SU-DHL-6 (cell line): ENCODE measurements around the gene AWAT1.

ENCODE experiments used
- H2AFZ ChIP-seq: fragments of 200-600 bp; sonication (generic); 2 replicates; pipeline ENCODE4 v1.6.1; 2014; ENCODE audit warnings: low read depth, mild to moderate bottlenecking, moderate library complexity, mixed read lengths, antibody characterized with exemption, low read length; ENCODE audit not compliant: severe bottlenecking
- H3F3A ChIP-seq: fragments of 200-600 bp; shearing (Covaris generic); 2 replicates; pipeline ENCODE4 v1.6.0; 2016; ENCODE audit warnings: antibody characterized with exemption, mild to moderate bottlenecking; ENCODE audit not compliant: insufficient read depth
- H3K27ac ChIP-seq: fragments of 200-600 bp; sonication (generic); 2 replicates; pipeline ENCODE4 v1.5.1; 2016; ENCODE audit warnings: low read depth, mild to moderate bottlenecking, low read length, moderate library complexity, mixed read lengths
- H3K27me3 ChIP-seq: fragments of 200-600 bp; sonication (generic), shearing (Covaris generic); 2 replicates; pipeline ENCODE4 v1.6.0; 2014; ENCODE audit warnings: mild to moderate bottlenecking, low read length
- H3K36me3 ChIP-seq: fragments of 200-600 bp; sonication (generic); 2 replicates; pipeline ENCODE4 v1.6.1; 2014; ENCODE audit warnings: mild to moderate bottlenecking, low read length, mixed read lengths
- H3K4me2 ChIP-seq: fragments of 300-600, 200-600 bp; shearing (Covaris generic), sonication (generic); 2 replicates; pipeline ENCODE4 v1.6.0; 2014; ENCODE audit warnings: low read length, low read depth, mild to moderate bottlenecking; ENCODE audit not compliant: poor library complexity, severe bottlenecking
- H3K4me3 ChIP-seq: fragments of 200-600 bp; sonication (generic); 2 replicates; pipeline ENCODE4 v1.5.1; 2014; ENCODE audit warnings: antibody characterized with exemption, low read length, mild to moderate bottlenecking, mixed read lengths; ENCODE audit not compliant: insufficient read depth, poor library complexity, severe bottlenecking
- H3K79me2 ChIP-seq: fragments of 200-600 bp; sonication (generic); 2 replicates; pipeline ENCODE4 v1.6.1; 2014; ENCODE audit warnings: mild to moderate bottlenecking, low read length, moderate library complexity; ENCODE audit not compliant: insufficient read depth
- H3K9ac ChIP-seq: fragments of 200-600 bp; sonication (generic); 2 replicates; pipeline ENCODE4 v1.7.0; 2014; ENCODE audit warnings: mild to moderate bottlenecking, low read length
- H3K9me2 ChIP-seq: fragments of 200-600 bp; sonication (generic); replicated peaks from 2 replicates; pipeline ENCODE4 v1.6.1; 2014; ENCODE audit warnings: low read length; ENCODE audit not compliant: insufficient read depth
- H3K9me3 ChIP-seq: fragments of 200-600 bp; sonication (generic); 2 replicates; pipeline ENCODE4 v1.6.1; 2014; ENCODE audit warnings: low read length, mixed read lengths; ENCODE audit not compliant: insufficient read depth
- H4K20me1 ChIP-seq: fragments of 200-600 bp; sonication (generic); 2 replicates; pipeline ENCODE4 v1.6.1; 2014; ENCODE audit warnings: low read depth, mild to moderate bottlenecking, antibody characterized with exemption, low read length, moderate library complexity, mixed read lengths
- EZH2phosphoT487 ChIP-seq: fragments of 200-600 bp; sonication (generic), shearing (Covaris generic); conservative IDR thresholded peaks from 2 replicates; pipeline ENCODE4 v1.6.1; 2018; ENCODE audit warnings: mild to moderate bottlenecking, antibody characterized with exemption, low read length, moderate library complexity, mixed read lengths
- TF ChIP-seq, protein P1 (sequence below): fragments of 200-600 bp; sonication (generic); IDR thresholded peaks from one replicate; pipeline ENCODE4 v1.5.1; 2017; ENCODE audit warnings: antibody characterized with exemption, mild to moderate bottlenecking, low read length, moderate library complexity; ENCODE audit not compliant: insufficient read depth, poor library complexity, severe bottlenecking

AWAT1 gene

DNA sequence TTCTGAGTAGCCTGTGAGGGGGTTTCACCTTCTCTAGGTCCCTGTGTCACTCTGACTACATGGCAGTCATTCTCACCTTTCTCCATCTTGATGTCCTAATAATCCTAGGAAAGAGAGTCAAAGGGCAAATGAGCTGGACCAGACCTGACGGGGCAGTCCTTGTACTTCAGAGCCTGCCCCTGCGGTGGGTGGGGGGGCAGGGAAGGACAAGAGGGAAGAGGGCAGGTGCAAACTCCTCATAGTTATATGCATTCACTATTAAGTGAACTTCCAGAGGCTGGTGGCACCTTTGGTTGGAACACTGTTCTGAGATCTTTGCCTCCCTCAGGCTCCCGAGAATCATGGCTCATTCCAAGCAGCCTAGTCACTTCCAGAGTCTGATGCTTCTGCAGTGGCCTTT is at the start of gene AWAT1:
Gene AWAT1, plus strand, starts transcription at position 301 of the 400 bp plus-strand sequence. Its CDS starts 41 bp downstream, at position 342.
- Histone ChIP-seq H3K27me3 (no peaks in the 10 kb centered on the region), H3K4me2 (no peak within 1 kb of the TSS), H3K9me2 (no peaks in the 10 kb centered on the region), H3K79me2 (no peaks in the 10 kb centered on the region), H3F3A (no peaks in the 10 kb centered on the region), H4K20me1 (no peaks in the 10 kb centered on the region), H3K9ac (no peak within 1 kb of the TSS), H3K9me3 (no peaks in the 10 kb centered on the region), H2AFZ (no peak within 1 kb of the TSS), H3K36me3 (no peaks in the 10 kb centered on the region), H3K4me3 (no peak within 1 kb of the TSS), H3K27ac (no peak within 1 kb of the TSS)
- TF ChIP-seq EZH2phosphoT487: no peak
- TF ChIP-seq, protein P1, sequence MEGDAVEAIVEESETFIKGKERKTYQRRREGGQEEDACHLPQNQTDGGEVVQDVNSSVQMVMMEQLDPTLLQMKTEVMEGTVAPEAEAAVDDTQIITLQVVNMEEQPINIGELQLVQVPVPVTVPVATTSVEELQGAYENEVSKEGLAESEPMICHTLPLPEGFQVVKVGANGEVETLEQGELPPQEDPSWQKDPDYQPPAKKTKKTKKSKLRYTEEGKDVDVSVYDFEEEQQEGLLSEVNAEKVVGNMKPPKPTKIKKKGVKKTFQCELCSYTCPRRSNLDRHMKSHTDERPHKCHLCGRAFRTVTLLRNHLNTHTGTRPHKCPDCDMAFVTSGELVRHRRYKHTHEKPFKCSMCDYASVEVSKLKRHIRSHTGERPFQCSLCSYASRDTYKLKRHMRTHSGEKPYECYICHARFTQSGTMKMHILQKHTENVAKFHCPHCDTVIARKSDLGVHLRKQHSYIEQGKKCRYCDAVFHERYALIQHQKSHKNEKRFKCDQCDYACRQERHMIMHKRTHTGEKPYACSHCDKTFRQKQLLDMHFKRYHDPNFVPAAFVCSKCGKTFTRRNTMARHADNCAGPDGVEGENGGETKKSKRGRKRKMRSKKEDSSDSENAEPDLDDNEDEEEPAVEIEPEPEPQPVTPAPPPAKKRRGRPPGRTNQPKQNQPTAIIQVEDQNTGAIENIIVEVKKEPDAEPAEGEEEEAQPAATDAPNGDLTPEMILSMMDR: no peak

DNA sequence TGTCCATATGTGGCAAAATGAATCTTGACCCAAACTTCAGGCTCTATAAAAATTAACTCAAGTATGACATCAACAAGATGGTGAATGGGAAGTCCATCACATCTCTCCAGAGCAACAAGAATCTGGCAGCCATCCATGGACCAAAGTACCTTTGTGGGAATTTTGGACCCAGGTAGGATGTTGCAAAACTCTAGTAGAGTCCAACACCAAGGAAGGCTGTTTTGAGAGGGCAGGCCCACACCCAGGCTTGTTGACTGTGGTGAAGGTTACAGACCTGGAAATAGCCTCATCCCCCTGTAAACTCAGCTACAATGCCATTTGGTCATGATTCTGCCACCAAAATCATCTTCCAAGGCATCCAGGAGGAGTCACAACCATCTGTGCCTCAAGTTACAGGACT is 44.2 kb upstream of the AWAT1 start:
- Histone ChIP-seq H3K4me3 (no peak overlapping the region), H2AFZ (no peak overlapping the region), H3K9me3 (no peaks in the 10 kb centered on the region), H3K9me2 (no peaks in the 10 kb centered on the region), H3K27me3 (no peaks in the 10 kb centered on the region), H3K79me2 (no peaks in the 10 kb centered on the region), H3K4me2 (no peak overlapping the region), H3K9ac (no peak overlapping the region), H3K36me3 (no peaks in the 10 kb centered on the region), H4K20me1 (no peaks in the 10 kb centered on the region), H3K27ac (no peak overlapping the region), H3F3A (no peaks in the 10 kb centered on the region)
- no peak for TF ChIP-seq EZH2phosphoT487
- TF ChIP-seq, protein P1: no peak

DNA sequence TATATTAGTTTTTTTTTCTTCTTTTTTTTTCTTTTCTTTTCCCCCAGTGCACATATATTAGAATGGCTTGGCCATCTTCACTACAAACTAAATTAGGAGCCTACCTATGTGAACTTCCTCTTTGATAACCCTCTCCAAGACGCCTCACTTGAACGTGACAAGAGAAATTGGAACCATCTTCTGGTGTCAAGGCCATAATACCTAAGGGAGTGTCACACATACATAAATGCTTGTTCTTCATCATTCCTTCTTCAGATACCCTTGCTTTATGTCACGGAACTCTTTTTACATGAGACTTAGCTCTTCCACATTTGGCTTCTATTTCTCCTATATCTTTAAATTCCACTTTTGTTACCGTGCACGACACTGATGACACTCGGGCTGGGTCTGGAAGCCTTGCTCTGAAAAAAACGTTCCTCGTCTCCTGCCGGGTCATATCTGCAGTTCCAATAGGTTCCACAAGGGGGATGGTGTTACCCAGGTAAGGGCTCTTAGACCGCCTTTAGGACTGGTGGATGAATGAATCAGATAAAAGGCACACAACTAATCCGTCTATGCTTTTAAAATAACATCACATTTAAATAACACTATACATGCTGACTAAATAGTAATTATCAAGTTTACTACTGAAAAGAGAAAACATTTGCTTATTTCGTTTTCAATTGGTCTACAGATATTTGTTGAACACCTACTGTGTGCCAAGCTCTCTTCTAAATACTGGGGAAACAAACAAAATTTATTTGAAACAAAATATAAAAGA is 37.3 kb upstream of the AWAT1 start:
- no peaks in the 10 kb centered on the region for H3F3A ChIP-seq
- no peak overlapping the region for H3K9ac ChIP-seq
- H3K27ac ChIP-seq: no peak overlapping the region
- no peaks in the 10 kb centered on the region for H4K20me1 ChIP-seq
- H3K9me2 ChIP-seq: no peaks in the 10 kb centered on the region
- H2AFZ ChIP-seq: no peak overlapping the region
- no peaks in the 10 kb centered on the region for H3K9me3 ChIP-seq
- H3K79me2 ChIP-seq: no peaks in the 10 kb centered on the region
- H3K27me3 ChIP-seq: no peaks in the 10 kb centered on the region
- TF ChIP-seq EZH2phosphoT487: no peak
- TF ChIP-seq, protein P1: no peak
- H3K36me3 ChIP-seq: no peaks in the 10 kb centered on the region
- H3K4me2 ChIP-seq: no peak overlapping the region
- H3K4me3 ChIP-seq: no peak overlapping the region
